T-helper 2 cell (primary cell): ENCODE data around the gene BCAS1.
A peak's percentile ranks its signal among the peaks of the same experiment; 100 is the strongest.

Experiments
- DNase-seq, 5 experiments: peaks; one replicate each; pipeline versions ENCODE4 v3.0.0 to v3.0.0-alpha.2; 2012 to 2022

Gene BCAS1

DNA sequence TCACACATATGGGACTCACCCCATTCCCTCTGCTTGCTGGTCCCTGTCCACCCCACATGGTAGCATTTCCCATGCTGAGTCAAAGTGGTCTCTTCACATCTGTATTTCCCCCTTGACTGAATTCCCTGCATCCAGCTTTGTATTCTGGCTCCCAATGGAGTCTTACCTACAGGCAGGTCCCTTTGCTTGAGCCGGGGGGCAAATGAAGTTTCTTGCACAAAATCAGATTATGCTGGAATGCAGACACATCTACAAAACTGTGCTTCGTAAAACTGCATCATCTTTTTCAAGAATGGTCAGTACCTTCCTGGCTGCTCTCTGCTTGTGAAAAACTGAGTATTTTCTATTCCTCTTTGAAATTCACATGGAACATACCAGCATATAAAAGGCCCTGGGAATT lies 32.1 kb upstream of the BCAS1 start:
- no peak for DNase-seq

DNA sequence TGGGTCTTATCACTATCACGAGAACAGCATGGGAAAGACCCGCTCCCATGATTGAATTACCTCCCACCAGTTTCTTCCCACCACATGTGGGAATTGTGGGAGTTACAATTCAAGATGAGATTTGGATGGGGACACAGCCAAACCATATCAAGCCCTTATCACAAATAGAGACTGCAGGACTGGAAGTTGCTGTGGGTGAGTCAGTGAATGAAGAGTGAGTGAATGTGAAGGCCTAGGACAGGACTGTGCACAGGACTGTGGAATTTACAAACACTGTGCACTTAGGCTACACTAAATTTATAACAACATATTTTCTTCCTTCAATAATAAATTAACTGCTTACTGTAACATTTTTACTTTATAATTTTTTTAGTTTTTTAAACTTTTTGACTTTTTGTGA lies 30.2 kb upstream of the BCAS1 start:
- DNase-seq = no peak

DNA sequence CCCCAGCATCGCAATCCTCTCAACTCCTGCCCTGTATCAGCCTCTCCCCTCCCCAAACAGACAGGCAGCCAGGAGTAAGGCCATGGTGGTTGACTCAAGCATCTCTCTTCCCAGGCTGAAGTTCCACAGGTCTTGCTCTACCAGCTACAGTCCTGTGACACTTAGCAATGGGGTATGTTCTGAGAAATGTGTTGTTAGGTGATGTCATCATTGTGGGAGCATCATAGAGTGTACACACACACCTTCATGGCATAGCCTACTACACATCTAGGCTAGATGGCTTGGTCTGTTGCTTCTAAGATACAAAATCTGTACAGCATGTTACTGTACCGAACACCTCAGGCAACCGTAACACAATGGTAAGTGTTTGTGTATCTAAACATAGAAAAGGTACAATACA lies 29.5 kb upstream of the BCAS1 start:
- no peak for DNase-seq

DNA sequence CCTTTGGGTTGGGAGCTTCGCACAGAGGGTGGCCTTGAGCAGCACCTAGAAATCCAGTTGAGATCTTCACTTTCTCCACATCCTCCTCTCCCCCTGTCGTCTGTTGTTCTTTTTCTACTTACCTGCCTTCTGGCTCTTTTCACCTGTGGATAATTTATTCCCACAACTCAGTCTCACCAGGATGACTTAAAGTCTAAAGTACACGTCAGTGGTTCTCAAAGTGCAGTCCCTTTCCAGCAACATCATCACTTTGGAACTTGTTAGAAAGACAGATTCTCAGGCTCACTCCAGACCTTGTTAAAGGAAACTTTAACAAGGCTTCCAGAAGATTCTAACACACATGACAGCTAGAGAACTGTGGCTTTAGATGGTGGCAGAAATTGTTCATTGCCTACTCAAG lies 27.7 kb upstream of the BCAS1 start:
- DNase-seq = no peak

DNA sequence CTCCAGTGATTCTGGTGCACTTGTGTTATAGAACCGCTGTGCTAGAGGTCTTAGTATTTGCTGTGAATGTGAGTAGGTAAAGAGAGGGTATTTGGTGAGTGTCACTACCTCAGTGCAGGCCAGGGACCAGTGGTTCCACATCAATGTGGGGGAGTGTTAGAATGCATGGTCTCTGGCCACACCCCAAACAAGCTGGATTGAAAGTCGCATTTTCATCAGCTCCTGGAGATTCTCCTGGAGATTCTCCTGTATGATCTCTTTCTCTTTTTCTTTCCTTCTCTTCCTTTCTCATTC lies 26.8 kb upstream of the BCAS1 start:
- DNase-seq = no peak

DNA sequence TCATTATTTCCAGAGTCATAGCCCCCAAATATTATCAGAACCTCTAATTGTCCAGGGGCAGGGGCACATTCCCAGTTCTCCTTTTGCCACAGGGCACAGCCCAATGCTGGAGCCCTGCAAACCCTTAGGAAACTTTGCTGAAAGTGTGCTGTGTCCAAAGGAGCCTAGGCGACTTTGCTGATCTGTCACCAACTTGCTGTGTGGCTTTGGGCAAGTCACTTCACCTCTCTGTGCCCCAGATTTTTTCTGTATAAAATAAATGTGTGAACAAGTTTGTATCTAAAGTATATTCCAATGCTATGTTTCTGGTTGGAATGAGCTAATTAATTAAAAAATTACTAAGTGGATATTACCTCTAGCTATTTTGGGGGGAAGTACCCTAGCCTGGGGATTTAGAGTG lies 25.4 kb upstream of the BCAS1 start:
- no peak for DNase-seq

DNA sequence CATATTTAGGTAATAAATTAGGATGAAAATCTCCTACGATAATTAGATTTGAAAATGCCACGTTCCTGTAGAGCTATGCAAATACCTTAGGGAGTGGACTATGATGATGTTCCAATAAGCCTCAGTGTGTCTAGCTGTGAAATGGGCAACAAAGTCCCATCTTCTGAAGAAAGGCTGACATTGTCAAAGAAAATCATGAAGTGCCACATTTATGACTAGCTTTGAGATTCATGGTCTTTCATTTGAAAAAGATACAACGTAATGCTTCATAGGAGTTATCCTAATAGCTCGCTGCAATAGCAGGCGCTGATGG lies 23.8 kb upstream of the BCAS1 start:
- DNase-seq = no peak

DNA sequence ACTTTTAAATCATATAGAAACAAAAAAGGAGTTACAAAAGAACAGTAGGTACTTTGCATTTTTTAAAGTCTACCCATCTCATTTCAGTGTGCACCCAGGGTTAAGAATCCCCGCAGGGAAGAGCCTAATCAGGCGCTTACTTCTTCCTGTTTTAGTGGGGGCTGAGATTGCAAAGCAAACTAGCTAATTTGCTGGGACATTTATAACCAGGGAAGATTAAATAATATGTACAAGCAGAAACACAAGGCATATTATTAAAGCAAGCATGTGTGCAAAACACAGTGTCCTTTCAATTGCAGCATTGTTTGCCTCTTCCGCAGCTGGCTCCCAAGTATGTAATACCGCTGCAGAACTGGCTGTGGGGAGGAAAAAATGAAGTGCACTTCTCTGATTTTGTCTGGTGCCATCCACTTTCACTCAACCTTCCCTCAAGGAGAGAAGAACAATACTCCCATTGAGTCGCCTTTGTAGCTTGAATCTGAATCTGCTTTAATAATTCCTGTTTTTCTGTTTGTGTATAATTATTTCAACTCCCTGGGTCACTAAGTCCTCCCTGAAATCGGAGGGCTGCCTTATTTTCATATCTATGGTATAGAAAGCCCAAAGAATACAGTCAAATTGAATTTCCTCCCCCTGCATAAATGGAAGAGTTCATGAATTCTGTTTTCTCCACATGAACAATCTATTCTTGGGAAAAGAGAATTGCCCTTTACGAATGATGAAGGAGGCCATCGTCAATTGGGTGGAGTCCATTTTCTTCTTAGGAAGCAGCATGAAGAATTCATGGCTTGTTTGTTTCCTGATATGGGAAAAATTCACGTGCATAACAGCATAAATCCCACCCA lies 23.3 kb upstream of the BCAS1 start:
- DNase-seq = no peak

DNA sequence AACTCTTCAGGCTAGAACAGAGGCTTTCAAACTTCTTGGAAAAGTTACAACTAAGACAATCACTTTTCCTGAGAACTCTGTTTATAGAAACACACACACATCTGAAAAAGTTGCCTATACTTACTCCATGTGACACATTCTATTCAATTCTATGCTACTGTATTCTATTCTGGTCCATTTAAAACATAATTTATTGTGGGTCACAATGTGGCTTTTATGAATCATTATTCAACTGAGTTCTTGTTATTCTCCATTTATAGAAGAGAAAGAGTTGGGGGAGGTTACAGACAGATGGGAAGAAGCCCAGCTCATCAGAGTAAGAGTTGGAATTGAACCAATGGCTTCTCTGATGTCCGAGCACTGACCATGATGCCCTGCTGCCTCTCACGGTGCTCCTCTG lies 21.6 kb upstream of the BCAS1 start:
- no peak for DNase-seq

DNA sequence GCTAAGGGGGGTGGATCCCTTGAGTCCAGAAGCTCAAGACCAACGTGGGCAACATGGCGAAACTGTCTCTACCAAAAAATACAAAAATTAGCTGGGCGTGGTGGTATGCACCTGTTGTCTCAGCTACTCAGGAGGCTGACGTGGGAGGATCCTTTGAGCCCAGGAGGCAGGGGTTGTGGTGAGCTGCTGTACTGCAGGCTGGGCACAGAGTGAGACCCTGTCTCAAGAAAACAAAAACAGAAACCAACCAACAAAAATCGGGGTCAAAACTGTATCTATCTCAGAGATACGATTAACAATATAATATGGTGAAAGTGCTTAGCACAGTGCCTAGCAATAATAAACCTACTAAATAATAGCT lies 20.7 kb upstream of the BCAS1 start:
- no peak for DNase-seq

DNA sequence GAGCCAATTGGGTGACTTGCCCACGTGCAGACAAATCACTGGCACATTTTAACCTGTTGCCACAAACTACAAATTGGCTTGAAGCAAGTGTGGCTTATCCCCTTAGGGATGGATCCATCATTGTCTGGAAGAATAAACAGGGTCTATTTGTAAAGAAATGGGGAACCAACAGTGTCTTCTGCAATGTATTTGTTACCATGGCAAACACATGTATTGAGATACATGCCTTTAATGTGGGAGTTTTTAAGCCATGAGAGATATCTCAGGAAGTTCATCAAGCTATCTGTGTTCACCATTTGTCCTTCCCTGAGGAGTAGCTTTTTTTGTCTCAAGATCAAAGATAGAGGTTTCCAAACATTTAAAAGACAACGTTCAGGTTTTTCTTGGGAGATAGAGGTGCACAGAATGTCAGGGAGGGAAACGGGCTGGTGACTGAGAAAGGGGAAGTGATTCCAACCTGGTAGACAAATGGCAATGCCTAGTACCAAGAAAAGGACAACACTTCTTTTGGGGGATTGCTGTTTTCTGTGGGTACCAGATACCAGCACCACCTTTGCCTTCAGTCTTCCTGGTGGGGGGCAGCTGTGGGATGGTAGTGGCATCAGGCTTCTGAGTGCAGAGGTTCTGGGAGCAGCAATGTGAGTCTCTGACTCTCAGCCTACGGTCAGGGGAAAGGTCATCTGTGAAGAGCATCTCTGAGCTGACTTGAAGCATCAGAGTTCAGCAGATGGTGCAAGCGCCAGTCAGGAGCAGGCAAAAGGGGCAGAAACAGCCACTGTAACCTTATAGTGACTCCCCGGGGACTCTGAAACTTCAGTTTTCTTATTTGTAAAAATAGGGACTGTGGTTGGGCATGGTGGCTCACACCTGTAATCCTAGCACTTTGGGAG lies 20.1 kb upstream of the BCAS1 start:
- DNase-seq = no peak

DNA sequence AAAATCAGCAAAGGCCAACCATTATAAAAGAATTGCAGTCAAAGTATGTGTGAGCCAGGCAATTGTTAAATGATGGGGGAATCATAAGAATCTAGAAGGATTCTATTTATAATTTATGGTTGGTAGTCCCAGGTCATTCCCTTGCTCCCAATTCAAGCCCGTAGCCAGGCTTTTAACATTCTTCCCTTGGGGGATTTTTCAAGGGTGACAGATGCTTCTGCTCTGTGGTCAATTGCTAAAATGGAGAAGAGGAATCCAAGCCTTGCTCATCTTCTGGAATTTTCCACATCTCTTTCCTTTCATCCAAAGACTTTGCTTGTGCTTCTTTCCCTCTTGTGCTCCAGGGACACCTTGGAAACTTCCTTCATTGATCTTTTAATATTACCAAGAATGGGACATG lies 18.0 kb upstream of the BCAS1 start:
- DNase-seq = no peak

DNA sequence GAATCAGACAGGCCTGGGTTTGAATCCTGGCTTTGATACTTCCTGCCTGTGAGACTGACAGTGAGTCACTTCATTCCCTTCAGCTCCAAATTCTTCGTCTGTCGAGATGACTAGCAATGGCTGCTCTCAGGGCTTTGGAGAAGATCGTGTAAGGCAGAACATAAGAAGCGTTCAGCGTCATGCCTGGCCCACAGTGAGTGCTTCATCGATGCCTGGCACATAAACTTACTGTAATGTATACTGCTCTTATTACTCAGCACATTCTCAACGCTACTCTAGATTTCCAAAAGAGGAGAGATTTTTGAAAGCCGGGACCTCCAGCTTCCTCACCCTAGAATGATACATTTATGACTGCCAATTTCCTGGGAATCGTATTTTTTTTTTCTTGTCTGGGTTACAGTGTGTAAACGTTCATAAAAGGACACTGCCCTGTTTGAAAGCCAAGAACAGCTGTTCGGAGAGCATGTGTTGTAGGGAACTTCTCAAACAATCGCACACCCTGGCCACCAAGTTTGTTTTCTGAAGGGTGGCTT lies 16.2 kb upstream of the BCAS1 start:
- no peak for DNase-seq

DNA sequence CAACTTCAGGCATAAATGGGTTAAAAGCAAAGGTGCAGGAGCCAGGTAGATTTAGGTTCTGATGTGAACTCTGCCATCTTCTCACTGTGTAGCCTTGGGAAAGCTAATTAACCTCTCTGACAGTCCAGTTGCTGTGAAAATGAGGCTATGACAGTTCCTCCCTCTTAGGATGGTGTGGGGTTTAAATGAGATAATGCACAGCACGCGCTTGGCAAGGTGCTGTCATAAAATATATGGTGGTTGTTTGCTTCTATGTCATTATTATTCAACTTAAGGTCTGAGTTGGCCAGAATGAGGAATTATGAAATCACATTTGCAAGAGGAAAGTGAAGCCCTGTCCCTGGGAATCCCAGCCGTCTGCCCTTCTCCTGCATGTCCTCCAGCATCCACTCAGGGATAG lies 15.5 kb upstream of the BCAS1 start:
- DNase-seq = no peak

DNA sequence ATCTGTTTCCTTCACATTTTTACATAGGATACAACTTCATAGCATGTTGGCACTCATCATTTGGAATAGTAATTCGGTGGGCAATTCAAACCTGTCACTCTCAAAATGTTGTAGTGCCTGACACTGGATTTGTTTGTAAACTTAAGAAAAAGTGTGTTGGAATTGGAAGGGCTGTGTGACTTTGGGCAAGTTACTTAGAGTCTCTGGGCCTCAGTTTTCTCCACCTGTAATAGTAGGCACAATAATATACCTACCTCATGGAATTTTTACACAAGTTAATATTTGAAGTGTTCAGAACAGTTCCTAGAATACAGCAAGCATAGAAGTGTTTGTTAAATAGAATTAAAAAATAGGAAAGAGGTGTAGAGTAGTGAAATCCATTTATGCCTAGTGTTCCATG lies 15.0 kb upstream of the BCAS1 start:
- DNase-seq = no peak

DNA sequence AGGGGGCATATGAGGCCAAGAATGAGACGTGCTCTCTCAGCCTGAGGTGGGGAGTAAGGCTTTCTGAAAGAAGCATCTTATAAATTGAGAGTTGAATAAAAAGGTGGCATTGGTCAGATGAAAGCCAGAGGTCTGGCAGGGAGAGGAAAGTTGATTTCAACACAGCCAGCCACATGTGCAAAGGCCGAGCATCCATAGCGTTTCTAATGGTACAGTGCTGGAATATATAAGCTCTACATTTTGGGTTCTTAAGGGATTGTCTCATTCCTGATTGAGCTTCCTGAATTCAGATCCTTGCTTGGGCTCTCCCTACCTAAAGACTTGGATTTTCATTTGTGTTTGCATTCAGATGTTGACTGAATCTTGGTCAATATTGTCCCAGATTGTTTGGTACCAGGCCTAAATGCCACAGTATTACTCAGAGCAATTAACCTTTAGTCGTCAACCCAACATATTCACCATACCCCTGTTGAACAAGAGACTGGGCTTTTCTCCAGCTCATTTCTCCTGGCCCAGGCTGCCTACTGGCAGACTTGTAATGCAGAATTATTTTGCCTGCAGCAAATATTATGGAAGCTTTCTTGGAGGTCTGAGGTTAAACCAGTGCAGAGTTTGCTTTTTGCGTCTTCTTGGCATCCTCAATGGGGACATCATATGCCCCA lies 14.5 kb upstream of the BCAS1 start:
- DNase-seq = no peak

DNA sequence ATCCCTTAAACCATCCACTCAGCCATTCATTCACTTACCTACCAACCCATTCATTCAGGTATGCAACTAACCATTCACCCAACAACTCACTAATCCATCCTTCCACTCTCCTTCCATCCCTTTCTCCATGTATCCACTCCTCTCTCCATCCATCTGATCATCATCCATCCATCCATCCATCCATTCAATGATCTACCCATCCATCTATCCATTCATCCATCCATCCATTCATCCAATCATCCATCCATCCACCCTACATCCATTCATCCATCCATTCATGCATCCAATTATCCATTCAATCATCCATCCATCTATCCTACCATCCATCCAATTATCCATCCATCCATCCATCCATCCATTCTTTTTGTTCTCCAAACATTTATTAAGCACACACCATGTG lies 13.8 kb upstream of the BCAS1 start:
- DNase-seq = no peak

DNA sequence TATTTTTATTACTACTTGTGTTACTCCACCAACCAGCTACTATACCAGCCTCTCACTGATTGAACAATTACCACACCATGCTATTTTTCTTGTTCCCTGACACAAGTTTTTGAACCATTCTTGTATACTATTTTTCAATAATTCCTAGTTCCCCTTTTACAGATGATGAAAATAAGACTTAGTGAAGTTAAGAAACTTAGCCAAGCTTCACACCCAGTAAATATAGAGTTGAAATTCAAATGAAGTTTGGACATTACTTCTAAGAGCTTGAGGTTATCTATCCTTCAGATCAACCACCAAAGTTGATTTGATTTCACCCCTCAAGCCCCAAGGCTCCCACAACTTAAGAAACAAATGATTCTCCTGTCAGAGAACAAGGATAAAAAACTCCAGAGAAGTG lies 13.1 kb upstream of the BCAS1 start:
- DNase-seq = no peak

DNA sequence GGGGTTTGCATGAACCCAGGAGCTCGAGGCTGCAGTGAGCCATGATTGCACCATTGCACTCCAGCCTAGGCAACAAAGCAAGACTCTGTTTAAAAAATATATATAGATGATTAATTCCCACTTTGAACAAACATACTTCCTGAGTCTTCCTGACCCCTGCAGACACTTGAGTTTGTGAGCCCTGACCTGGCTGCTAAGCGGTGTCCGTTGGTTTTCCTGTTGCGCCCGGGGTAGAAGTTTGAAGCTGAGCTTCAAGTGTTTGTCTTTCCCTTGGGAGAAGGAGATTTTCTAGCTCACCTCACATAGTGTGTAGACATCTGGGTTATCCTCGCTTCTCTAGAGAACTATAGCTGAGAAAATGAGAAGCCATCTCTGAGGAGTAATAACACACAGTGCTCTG lies 11.7 kb upstream of the BCAS1 start:
- DNase-seq = no peak

DNA sequence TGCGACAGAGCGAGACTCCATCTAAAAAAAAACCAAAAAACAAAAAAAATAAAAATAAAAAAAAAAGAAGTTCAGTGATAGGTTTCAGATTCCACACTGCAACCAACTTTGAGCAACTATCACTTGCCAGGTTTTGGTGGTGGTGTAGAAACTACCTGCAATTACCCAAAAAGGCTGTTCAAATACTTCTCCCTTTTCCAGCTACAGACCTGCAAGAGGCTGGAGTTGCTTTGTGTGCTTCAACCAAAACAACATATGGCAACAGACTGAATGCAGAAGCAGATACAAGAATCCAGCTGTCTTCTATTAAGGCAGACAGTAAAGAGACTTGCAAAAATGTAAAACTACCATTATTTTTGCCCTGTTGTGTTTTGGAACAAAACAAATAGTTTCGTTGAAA lies 9.3 kb upstream of the BCAS1 start:
- DNase-seq = no peak

DNA sequence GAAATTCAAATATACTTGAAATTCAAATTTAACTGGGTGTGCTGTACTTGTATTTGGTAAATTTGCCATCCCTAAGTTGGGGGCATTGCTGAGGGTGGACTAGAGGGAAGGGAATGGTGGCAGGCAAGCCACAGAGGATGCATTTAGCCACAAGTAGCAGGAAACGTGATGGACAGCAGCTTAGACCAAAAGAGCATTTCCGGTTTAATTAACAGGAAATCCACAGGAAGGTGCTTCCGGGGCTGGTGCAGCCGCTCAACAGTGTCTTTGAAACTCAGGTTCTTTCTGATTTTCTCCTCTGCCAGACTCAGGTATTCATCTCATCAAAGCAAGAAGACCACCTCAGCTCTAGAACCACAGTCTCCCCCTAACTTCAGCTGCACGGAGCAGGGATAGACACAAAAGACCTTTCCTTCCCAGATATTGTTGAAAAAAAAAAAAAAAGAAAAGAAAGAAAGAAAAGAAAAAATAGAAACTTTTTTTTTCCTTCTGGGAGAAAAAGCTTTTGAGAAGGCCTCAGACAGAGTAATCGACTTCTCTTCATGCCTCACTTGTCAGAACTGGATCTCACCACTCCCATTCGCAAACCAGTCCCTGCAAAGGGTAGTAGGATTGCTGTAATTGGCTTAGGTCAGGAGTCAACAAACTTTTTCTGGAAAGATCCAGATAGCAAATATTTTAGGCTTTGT lies 8.0 kb upstream of the BCAS1 start:
- peak in 1 of 5 experiments; percentile 86 for DNase-seq

DNA sequence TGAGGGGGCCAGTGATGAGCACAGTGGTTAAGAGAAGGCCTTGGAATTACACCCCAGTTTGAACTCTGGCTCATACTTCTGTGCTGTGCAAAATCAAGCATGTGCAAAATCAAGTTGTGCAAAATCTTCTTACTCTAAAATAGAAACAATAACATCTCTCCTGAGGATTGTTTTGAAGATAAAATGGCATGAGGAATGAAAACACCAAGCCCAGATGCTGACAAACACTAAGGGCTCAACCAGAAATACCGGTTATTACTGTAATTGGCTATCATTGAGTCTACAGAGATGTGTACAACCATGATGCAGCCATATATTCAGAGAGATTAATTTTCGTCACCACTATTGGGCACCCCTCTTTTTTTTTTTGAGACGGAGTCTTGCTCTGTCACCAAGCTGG lies 5.9 kb upstream of the BCAS1 start:
- DNase-seq = no peak

DNA sequence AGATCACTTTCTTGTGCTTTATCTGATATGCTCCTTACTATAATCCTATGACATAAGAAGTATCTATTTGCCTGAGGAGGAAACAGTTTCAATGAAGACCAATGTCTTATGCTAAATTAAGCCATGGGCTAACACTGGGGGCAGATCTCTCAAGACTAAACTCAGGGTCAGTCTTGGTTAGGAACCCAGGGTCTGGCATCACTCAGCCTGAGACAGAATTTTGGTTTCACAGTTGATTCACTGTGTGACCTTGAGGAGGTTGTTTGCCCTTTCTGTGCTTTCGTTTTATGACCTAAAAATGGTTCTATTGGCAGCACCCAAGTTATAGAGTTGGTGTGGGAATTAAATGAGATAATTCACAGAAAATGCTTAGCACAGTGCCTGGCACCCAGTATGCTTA lies 4.9 kb upstream of the BCAS1 start:
- DNase-seq = no peak
